GM21526 (cell line): ENCODE data around the gene TEX29.

ENCODE experiments used
- ATAC-seq: cut with Tn5 transposase; IDR thresholded peaks from one replicate; pipeline ENCODE4 v1.9.1; 2021; ENCODE audit warnings: moderate library complexity; ENCODE audit not compliant: unreplicated experiment, low FRiP score

TEX29 gene

GRCh38 chr13:111289251-111289650 lies 31.2 kb upstream of the TEX29 start:
- ATAC-seq = no peak

- ATAC-seq = no peak
Measured at GRCh38 chr13:111291908-111292307, 28.5 kb upstream of the TEX29 start.

GRCh38 chr13:111292710-111293485 lies 27.5 kb upstream of the TEX29 start:
- ATAC-seq = no peak

- ATAC-seq = no peak
Measured at GRCh38 chr13:111295886-111296285, 24.6 kb upstream of the TEX29 start.

- ATAC-seq = no peak
Measured at GRCh38 chr13:111296417-111296816, 24.0 kb upstream of the TEX29 start.

- ATAC-seq = no peak
Measured at GRCh38 chr13:111298214-111298975, 22.0 kb upstream of the TEX29 start.

- no peak for ATAC-seq
Measured at GRCh38 chr13:111302045-111302726, 18.3 kb upstream of the TEX29 start.

- ATAC-seq = no peak
Measured at GRCh38 chr13:111303559-111303958, 16.9 kb upstream of the TEX29 start.

GRCh38 chr13:111304041-111304544 lies 16.3 kb upstream of the TEX29 start:
- peak; percentile 90 for ATAC-seq

- ATAC-seq = no peak
Measured at GRCh38 chr13:111304603-111305289, 15.7 kb upstream of the TEX29 start.

GRCh38 chr13:111312944-111313590 lies 7.4 kb upstream of the TEX29 start:
- no peak for ATAC-seq

GRCh38 chr13:111313911-111314425 lies 6.5 kb upstream of the TEX29 start:
- ATAC-seq = no peak

- no peak for ATAC-seq
Measured at GRCh38 chr13:111314852-111315251, 5.6 kb upstream of the TEX29 start.

GRCh38 chr13:111315347-111315995 lies 5.0 kb upstream of the TEX29 start:
- ATAC-seq = no peak

GRCh38 chr13:111316161-111316730 lies 4.2 kb upstream of the TEX29 start:
- no peak for ATAC-seq

GRCh38 chr13:111317042-111317550 lies 3.3 kb upstream of the TEX29 start:
- ATAC-seq = no peak

GRCh38 chr13:111317571-111318345 lies 2.7 kb upstream of the TEX29 start:
- ATAC-seq = no peak

- no peak for ATAC-seq
Measured at GRCh38 chr13:111318386-111318785, 2.1 kb upstream of the TEX29 start.
